ENCODE results near the gene SPAG6. TPM values are rescaled to one million over a fixed set of nuclear protein-coding genes. Genes with fewer than 3 reads are reported as not detected.
A peak's percentile ranks its signal among the peaks of the same experiment; 100 is the strongest.
"Not testable (repeated sequence)": the region's sequence is repeated elsewhere in the genome, so short reads cannot be mapped to it uniquely, and the experiment has no call there.

SPAG6 gene
- total RNA-seq, 3 donors from 2014 or later: not detected

- peaks cover 17% of the 10 kb centered on the region for H3K4me1 Mint-ChIP-seq (ENCODE audit: low read depth)
- no peak for ATAC-seq
- H3K27me3 Mint-ChIP-seq (ENCODE audit: low read depth): peaks cover 78% of the 10 kb centered on the region
- H3K4me3 Mint-ChIP-seq: no peak overlapping the region
- DNase-seq: no peak
- peaks cover 6% of the 10 kb centered on the region for H3K9me3 Mint-ChIP-seq
- H3K36me3 Mint-ChIP-seq (ENCODE audit: insufficient read depth): no peaks in the 10 kb centered on the region
These were observed 2.9 kb upstream of the SPAG6 start for GRCh38 chr10:22342421-22342820.

- H3K27me3 Mint-ChIP-seq (ENCODE audit: low read depth): peaks cover 72% of the 10 kb centered on the region
- peaks cover 17% of the 10 kb centered on the region for H3K4me1 Mint-ChIP-seq (ENCODE audit: low read depth)
- DNase-seq (no peak), ATAC-seq (no peak)
- H3K9me3 Mint-ChIP-seq: peaks cover 6% of the 10 kb centered on the region
- H3K36me3 Mint-ChIP-seq (ENCODE audit: insufficient read depth): no peaks in the 10 kb centered on the region
- H3K4me3 Mint-ChIP-seq: no peak overlapping the region
These were observed 1.6 kb upstream of the SPAG6 start for GRCh38 chr10:22343731-22344130.

GRCh38 chr10:22344249-22344648 lies 1.0 kb upstream of the SPAG6 start:
- H3K27me3 Mint-ChIP-seq (ENCODE audit: low read depth): peaks cover 69% of the 10 kb centered on the region
- peaks cover 6% of the 10 kb centered on the region for H3K9me3 Mint-ChIP-seq

GRCh38 chr10:22344781-22345300 lies 455 bp upstream of the SPAG6 start:
- DNase-seq: no peak
- peaks cover 13% of the 10 kb centered on the region for H3K4me1 Mint-ChIP-seq (ENCODE audit: low read depth)
- peaks cover 6% of the 10 kb centered on the region for H3K9me3 Mint-ChIP-seq
- H3K27me3 Mint-ChIP-seq (ENCODE audit: low read depth): peaks cover 64% of the 10 kb centered on the region
- no peaks in the 10 kb centered on the region for H3K36me3 Mint-ChIP-seq (ENCODE audit: insufficient read depth)
- no peak for ATAC-seq
- no peak overlapping the region for H3K4me3 Mint-ChIP-seq

More at GRCh38 chr10:22344249-22344648, 1.0 kb upstream of the SPAG6 start:
- DNase-seq: no peak
- Mint-ChIP-seq H3K4me3 (no peak overlapping the region), H3K36me3 (ENCODE audit: insufficient read depth) (no peaks in the 10 kb centered on the region), H3K4me1 (ENCODE audit: low read depth) (peaks cover 17% of the 10 kb centered on the region)
- ATAC-seq: no peak

GRCh38 chr10:22346096-22346661 lies 883 bp downstream of the SPAG6 start:
- no peak for DNase-seq
- ATAC-seq: no peak
- Mint-ChIP-seq H3K27me3 (ENCODE audit: low read depth) (peaks cover 59% of the 10 kb centered on the region), H3K9me3 (peaks cover 6% of the 10 kb centered on the region), H3K4me1 (ENCODE audit: low read depth) (peaks cover 8% of the 10 kb centered on the region), H3K36me3 (ENCODE audit: insufficient read depth) (no peaks in the 10 kb centered on the region), H3K4me3 (no peak overlapping the region)

- H3K36me3 Mint-ChIP-seq (ENCODE audit: insufficient read depth): no peaks in the 10 kb centered on the region
- peaks cover 43% of the 10 kb centered on the region for H3K27me3 Mint-ChIP-seq (ENCODE audit: low read depth)
- no peak overlapping the region for H3K4me3 Mint-ChIP-seq
- ATAC-seq: no peak
- peaks cover 4% of the 10 kb centered on the region for H3K9me3 Mint-ChIP-seq
- no peak for DNase-seq
- peaks cover 1% of the 10 kb centered on the region for H3K4me1 Mint-ChIP-seq (ENCODE audit: low read depth)
These were observed 4.5 kb downstream of the SPAG6 start for GRCh38 chr10:22349755-22350154.

GRCh38 chr10:22351131-22351703 lies 5.9 kb downstream of the SPAG6 start:
- Mint-ChIP-seq H3K4me3 (no peak overlapping the region), H3K36me3 (ENCODE audit: insufficient read depth) (no peaks in the 10 kb centered on the region), H3K27me3 (ENCODE audit: low read depth) (peaks cover 30% of the 10 kb centered on the region), H3K9me3 (peaks cover 4% of the 10 kb centered on the region), H3K4me1 (ENCODE audit: low read depth) (no peaks in the 10 kb centered on the region)
- no peak for ATAC-seq
- no peak for DNase-seq

- Mint-ChIP-seq H3K36me3 (ENCODE audit: insufficient read depth) (no peaks in the 10 kb centered on the region), H3K4me1 (ENCODE audit: low read depth) (no peaks in the 10 kb centered on the region), H3K9me3 (no peaks in the 10 kb centered on the region), H3K27me3 (ENCODE audit: low read depth) (peaks cover 14% of the 10 kb centered on the region), H3K4me3 (no peak overlapping the region)
- DNase-seq: no peak
- ATAC-seq: no peak
These were observed 11.1 kb downstream of the SPAG6 start for GRCh38 chr10:22356324-22356873.

GRCh38 chr10:22357770-22358169 lies 12.5 kb downstream of the SPAG6 start:
- ATAC-seq; H3K4me3 Mint-ChIP-seq; DNase-seq; H3K9me3 Mint-ChIP-seq; H3K36me3 Mint-ChIP-seq (ENCODE audit: insufficient read depth); H3K4me1 Mint-ChIP-seq (ENCODE audit: low read depth): not testable (repeated sequence)
- peaks cover 10% of the 10 kb centered on the region for H3K27me3 Mint-ChIP-seq (ENCODE audit: low read depth)

- ATAC-seq: peak; percentile 55 to 62
- H3K4me1 Mint-ChIP-seq (ENCODE audit: low read depth): peaks cover 12% of the 10 kb centered on the region
- H3K4me3 Mint-ChIP-seq: no peak overlapping the region
- peaks cover 4% of the 10 kb centered on the region for H3K27me3 Mint-ChIP-seq (ENCODE audit: low read depth)
- no peak for DNase-seq
- H3K36me3 Mint-ChIP-seq (ENCODE audit: insufficient read depth): no peaks in the 10 kb centered on the region
- H3K9me3 Mint-ChIP-seq: no peaks in the 10 kb centered on the region
These were observed 18.0 kb downstream of the SPAG6 start for GRCh38 chr10:22363305-22363704.

- peaks cover 18% of the 10 kb centered on the region for H3K4me1 Mint-ChIP-seq (ENCODE audit: low read depth)
- H3K4me3 Mint-ChIP-seq: no peak overlapping the region
- H3K9me3 Mint-ChIP-seq: no peaks in the 10 kb centered on the region
- DNase-seq: no peak
- no peak for ATAC-seq
- H3K36me3 Mint-ChIP-seq (ENCODE audit: insufficient read depth): no peaks in the 10 kb centered on the region
- H3K27me3 Mint-ChIP-seq (ENCODE audit: low read depth): peaks cover 4% of the 10 kb centered on the region
These were observed 19.3 kb downstream of the SPAG6 start for GRCh38 chr10:22364407-22365140.

- no peak overlapping the region for H3K4me3 Mint-ChIP-seq
- no peaks in the 10 kb centered on the region for H3K9me3 Mint-ChIP-seq
- peaks cover 21% of the 10 kb centered on the region for H3K4me1 Mint-ChIP-seq (ENCODE audit: low read depth)
- H3K27me3 Mint-ChIP-seq (ENCODE audit: low read depth): peaks cover 4% of the 10 kb centered on the region
- ATAC-seq (no peak), DNase-seq (no peak)
- H3K36me3 Mint-ChIP-seq (ENCODE audit: insufficient read depth): no peaks in the 10 kb centered on the region
These were observed 19.9 kb downstream of the SPAG6 start for GRCh38 chr10:22365233-22365632.

- no peak for DNase-seq
- ATAC-seq: no peak
- Mint-ChIP-seq H3K36me3 (ENCODE audit: insufficient read depth) (no peaks in the 10 kb centered on the region), H3K4me3 (no peak overlapping the region), H3K4me1 (ENCODE audit: low read depth) (peaks cover 23% of the 10 kb centered on the region), H3K9me3 (no peaks in the 10 kb centered on the region), H3K27me3 (ENCODE audit: low read depth) (peaks cover 4% of the 10 kb centered on the region)
These were observed 20.5 kb downstream of the SPAG6 start for GRCh38 chr10:22365644-22366434.

- no peak overlapping the region for H3K4me3 Mint-ChIP-seq
These were observed 21.1 kb downstream of the SPAG6 start for GRCh38 chr10:22366435-22366703.

More at GRCh38 chr10:22366435-22366703, 21.1 kb downstream of the SPAG6 start:
- peaks cover 4% of the 10 kb centered on the region for H3K27me3 Mint-ChIP-seq (ENCODE audit: low read depth)
- no peak for ATAC-seq
- no peaks in the 10 kb centered on the region for H3K36me3 Mint-ChIP-seq (ENCODE audit: insufficient read depth)
- no peak for DNase-seq
- H3K9me3 Mint-ChIP-seq: no peaks in the 10 kb centered on the region
- peaks cover 23% of the 10 kb centered on the region for H3K4me1 Mint-ChIP-seq (ENCODE audit: low read depth)

All from activated T-cell treated with anti-CD3 and anti-CD28 coated beads, Interleukin-2, amount 50 U/mL, for 4 hours (primary cell).